ENCODE measurements around the gene EP300. TPM values are rescaled to one million over a fixed set of nuclear protein-coding genes. Genes with fewer than 3 reads are reported as not detected.

EP300 gene
- total RNA-seq, result 40.0 and 130 TPM in 2 replicates

DNA sequence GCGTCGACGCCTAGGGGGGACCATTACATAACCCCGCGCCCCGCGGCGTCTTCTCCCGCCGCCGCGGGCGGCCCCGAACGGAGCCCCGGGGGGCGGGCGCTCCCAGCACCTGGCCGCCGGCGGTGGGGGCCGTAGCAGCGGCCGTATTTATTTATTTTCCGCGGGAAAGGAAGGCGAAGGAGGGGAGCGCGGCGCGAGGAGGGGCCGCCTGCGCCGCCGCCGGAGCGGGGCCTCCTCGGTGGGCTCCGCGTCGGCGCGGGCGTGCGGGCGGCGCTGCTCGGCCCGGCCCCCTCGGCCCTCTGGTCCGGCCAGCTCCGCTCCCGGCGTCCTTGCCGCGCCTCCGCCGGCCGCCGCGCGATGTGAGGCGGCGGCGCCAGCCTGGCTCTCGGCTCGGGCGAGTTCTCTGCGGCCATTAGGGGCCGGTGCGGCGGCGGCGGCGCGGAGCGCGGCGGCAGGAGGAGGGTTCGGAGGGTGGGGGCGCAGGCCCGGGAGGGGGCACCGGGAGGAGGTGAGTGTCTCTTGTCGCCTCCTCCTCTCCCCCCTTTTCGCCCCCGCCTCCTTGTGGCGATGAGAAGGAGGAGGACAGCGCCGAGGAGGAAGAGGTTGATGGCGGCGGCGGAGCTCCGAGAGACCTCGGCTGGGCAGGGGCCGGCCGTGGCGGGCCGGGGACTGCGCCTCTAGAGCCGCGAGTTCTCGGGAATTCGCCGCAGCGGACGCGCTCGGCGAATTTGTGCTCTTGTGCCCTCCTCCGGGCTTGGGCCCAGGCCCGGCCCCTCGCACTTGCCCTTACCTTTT lies at the start of gene EP300:
EP300 (plus strand) TSS at position 570 of the 795 bp plus-strand sequence. CDS start 413 bp downstream, outside the sequence.

DNA sequence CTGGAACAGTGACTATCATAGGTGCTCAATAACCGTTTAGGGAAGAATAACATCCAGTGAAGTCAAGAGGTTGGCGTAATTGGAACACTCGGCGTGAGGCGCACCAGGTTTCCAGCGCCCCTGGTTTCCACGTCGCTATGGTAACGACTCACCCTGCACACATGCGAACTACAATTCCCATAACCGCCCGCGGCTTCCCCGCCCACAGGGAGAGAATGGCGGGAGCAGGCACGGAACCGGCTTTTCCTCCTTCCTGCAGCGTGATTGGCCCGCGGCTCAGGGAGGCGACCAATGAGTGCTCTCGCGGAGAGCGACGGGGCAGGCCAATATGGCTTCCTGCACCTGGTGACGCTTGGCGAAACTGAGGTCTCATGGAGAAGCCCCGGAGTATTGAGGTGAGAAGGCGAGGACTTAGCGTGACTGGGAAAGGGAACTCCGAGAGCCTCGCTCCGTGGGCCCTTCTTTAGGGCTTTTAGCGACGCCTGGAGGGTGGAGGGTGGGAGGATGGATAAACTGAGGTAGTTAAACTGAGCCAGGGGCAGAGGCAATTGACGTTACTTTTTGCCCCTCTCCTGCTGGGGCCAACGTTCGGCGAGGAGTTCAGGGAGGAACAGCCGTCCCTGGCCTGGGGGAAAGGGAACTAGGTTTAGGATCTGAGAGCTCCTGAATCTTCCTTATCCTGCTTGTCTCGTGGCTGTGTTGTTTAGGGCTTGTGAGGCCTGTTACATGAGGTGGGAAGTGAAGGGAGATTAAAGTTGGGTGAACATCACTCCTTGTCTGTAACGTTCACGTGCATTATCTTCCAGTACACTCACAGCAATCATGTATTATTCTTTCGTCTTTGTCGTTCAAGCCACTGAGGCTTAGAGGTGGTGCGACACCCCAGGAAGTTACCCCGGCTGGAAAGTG lies 112.9 kb downstream of the EP300 start, which contains the start of gene L3MBTL2:
L3MBTL2 (plus strand) TSS at position 321 of the 909 bp plus-strand sequence; CDS start at position 372, 51 bp downstream.

Other genes starting within 250 kb of the EP300 start
- gene ST13, start 236.0 kb upstream of the EP300 start, total RNA-seq, result 190 and 314 TPM in 2 replicates
- gene XPNPEP3, start 235.4 kb upstream of the EP300 start, total RNA-seq, result 4.8 and 14.8 TPM in 2 replicates
- not detected in 2 replicates for gene DNAJB7, start 230.5 kb upstream of the EP300 start, total RNA-seq
- 20.6 and 28.4 TPM in 2 replicates for gene RBX1, start 141.2 kb upstream of the EP300 start, total RNA-seq
- 9.6 and 23.8 TPM in 2 replicates for gene L3MBTL2, start 112.7 kb downstream of the EP300 start, total RNA-seq
- gene CHADL, start 148.3 kb downstream of the EP300 start, total RNA-seq, result 1.4 and 2.1 TPM in 2 replicates
- gene RANGAP1, start 193.6 kb downstream of the EP300 start, total RNA-seq, result 73.5 and 91.5 TPM in 2 replicates
- 16.4 and 57.0 TPM in 2 replicates for gene ZC3H7B, start 208.9 kb downstream of the EP300 start, total RNA-seq